ENCODE measurements around the gene PTTG1IP.

DNA sequence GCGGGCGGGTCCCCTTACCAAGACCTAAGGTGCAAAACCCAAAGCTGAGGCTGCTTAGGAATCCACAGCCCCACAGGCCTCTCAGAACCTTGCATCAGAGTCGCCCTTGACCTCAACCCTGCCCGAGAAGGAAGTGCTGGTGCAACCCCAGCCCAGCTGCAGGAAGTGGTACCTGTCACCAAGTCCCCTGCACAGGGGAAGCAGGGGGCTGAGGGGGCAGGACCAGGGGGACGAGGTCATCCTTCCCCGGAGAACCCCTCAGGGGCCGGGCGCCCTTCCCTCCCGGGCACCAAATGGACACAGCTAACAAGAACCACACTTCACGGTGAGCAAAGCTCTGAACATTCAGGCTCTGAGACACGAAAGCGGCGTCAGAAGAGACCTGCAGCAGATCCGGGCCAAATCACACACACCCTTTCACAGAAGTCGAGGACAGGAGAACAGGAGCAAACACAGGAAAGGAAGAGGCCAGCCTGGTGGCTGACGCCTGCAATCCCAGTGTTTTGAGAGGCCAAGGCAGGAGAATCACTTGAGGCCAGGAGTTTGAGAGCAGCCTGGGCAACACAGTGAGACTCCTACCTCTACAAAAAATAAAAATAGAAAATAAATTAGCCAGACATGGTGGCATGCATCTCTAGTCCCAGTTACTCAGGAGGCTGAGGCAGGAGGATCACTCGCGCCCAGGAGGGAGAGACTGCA lies 40.8 kb upstream of the PTTG1IP start:
- TF ChIP-seq ZNF776 (CRISPR knock-in tag; IDR thresholded peaks at IDR 0.05) = no peak
- no peak for TF ChIP-seq SRY (CRISPR knock-in tag; IDR thresholded peaks at IDR 0.05)
- no peak for TF ChIP-seq TP53 (CRISPR knock-in tag; conservative IDR thresholded peaks at IDR 0.05)
- TF ChIP-seq POLR2AphosphoS5 (IDR thresholded peaks at IDR 0.05; ENCODE audit: low read depth, low read length) = no peak
- TF ChIP-seq CREB1 (IDR thresholded peaks at IDR 0.05) = no peak
- no peak for TF ChIP-seq CREB1 (CRISPR knock-in tag; IDR thresholded peaks at IDR 0.05)
- no peak for TF ChIP-seq U2AF2 (IDR thresholded peaks at IDR 0.05; ENCODE audit: low read depth, low read length)
- no peak; the same call in 1 of the 2 replicates for TF ChIP-seq MYC (CRISPR knock-in tag; IDR thresholded peaks at IDR 0.05; ENCODE audit: borderline replicate concordance)
- TF ChIP-seq, protein P1, sequence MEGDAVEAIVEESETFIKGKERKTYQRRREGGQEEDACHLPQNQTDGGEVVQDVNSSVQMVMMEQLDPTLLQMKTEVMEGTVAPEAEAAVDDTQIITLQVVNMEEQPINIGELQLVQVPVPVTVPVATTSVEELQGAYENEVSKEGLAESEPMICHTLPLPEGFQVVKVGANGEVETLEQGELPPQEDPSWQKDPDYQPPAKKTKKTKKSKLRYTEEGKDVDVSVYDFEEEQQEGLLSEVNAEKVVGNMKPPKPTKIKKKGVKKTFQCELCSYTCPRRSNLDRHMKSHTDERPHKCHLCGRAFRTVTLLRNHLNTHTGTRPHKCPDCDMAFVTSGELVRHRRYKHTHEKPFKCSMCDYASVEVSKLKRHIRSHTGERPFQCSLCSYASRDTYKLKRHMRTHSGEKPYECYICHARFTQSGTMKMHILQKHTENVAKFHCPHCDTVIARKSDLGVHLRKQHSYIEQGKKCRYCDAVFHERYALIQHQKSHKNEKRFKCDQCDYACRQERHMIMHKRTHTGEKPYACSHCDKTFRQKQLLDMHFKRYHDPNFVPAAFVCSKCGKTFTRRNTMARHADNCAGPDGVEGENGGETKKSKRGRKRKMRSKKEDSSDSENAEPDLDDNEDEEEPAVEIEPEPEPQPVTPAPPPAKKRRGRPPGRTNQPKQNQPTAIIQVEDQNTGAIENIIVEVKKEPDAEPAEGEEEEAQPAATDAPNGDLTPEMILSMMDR (CRISPR knock-in tag; IDR thresholded peaks at IDR 0.05) = no peak
- TF ChIP-seq TCF7L2 (IDR thresholded peaks at IDR 0.05; ENCODE audit: low read depth, low read length) = no peak
- TF ChIP-seq, protein P2, sequence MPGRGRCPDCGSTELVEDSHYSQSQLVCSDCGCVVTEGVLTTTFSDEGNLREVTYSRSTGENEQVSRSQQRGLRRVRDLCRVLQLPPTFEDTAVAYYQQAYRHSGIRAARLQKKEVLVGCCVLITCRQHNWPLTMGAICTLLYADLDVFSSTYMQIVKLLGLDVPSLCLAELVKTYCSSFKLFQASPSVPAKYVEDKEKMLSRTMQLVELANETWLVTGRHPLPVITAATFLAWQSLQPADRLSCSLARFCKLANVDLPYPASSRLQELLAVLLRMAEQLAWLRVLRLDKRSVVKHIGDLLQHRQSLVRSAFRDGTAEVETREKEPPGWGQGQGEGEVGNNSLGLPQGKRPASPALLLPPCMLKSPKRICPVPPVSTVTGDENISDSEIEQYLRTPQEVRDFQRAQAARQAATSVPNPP (CRISPR knock-in tag; IDR thresholded peaks at IDR 0.05) = no peak
- TF ChIP-seq KDM5B (CRISPR knock-in tag; IDR thresholded peaks at IDR 0.05; ENCODE audit: borderline replicate concordance) = no peak
- TF ChIP-seq, protein P3, sequence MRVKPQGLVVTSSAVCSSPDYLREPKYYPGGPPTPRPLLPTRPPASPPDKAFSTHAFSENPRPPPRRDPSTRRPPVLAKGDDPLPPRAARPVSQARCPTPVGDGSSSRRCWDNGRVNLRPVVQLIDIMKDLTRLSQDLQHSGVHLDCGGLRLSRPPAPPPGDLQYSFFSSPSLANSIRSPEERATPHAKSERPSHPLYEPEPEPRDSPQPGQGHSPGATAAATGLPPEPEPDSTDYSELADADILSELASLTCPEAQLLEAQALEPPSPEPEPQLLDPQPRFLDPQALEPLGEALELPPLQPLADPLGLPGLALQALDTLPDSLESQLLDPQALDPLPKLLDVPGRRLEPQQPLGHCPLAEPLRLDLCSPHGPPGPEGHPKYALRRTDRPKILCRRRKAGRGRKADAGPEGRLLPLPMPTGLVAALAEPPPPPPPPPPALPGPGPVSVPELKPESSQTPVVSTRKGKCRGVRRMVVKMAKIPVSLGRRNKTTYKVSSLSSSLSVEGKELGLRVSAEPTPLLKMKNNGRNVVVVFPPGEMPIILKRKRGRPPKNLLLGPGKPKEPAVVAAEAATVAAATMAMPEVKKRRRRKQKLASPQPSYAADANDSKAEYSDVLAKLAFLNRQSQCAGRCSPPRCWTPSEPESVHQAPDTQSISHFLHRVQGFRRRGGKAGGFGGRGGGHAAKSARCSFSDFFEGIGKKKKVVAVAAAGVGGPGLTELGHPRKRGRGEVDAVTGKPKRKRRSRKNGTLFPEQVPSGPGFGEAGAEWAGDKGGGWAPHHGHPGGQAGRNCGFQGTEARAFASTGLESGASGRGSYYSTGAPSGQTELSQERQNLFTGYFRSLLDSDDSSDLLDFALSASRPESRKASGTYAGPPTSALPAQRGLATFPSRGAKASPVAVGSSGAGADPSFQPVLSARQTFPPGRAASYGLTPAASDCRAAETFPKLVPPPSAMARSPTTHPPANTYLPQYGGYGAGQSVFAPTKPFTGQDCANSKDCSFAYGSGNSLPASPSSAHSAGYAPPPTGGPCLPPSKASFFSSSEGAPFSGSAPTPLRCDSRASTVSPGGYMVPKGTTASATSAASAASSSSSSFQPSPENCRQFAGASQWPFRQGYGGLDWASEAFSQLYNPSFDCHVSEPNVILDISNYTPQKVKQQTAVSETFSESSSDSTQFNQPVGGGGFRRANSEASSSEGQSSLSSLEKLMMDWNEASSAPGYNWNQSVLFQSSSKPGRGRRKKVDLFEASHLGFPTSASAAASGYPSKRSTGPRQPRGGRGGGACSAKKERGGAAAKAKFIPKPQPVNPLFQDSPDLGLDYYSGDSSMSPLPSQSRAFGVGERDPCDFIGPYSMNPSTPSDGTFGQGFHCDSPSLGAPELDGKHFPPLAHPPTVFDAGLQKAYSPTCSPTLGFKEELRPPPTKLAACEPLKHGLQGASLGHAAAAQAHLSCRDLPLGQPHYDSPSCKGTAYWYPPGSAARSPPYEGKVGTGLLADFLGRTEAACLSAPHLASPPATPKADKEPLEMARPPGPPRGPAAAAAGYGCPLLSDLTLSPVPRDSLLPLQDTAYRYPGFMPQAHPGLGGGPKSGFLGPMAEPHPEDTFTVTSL (CRISPR knock-in tag; IDR thresholded peaks at IDR 0.05; ENCODE audit: borderline replicate concordance) = no peak
- TF ChIP-seq, protein P4, sequence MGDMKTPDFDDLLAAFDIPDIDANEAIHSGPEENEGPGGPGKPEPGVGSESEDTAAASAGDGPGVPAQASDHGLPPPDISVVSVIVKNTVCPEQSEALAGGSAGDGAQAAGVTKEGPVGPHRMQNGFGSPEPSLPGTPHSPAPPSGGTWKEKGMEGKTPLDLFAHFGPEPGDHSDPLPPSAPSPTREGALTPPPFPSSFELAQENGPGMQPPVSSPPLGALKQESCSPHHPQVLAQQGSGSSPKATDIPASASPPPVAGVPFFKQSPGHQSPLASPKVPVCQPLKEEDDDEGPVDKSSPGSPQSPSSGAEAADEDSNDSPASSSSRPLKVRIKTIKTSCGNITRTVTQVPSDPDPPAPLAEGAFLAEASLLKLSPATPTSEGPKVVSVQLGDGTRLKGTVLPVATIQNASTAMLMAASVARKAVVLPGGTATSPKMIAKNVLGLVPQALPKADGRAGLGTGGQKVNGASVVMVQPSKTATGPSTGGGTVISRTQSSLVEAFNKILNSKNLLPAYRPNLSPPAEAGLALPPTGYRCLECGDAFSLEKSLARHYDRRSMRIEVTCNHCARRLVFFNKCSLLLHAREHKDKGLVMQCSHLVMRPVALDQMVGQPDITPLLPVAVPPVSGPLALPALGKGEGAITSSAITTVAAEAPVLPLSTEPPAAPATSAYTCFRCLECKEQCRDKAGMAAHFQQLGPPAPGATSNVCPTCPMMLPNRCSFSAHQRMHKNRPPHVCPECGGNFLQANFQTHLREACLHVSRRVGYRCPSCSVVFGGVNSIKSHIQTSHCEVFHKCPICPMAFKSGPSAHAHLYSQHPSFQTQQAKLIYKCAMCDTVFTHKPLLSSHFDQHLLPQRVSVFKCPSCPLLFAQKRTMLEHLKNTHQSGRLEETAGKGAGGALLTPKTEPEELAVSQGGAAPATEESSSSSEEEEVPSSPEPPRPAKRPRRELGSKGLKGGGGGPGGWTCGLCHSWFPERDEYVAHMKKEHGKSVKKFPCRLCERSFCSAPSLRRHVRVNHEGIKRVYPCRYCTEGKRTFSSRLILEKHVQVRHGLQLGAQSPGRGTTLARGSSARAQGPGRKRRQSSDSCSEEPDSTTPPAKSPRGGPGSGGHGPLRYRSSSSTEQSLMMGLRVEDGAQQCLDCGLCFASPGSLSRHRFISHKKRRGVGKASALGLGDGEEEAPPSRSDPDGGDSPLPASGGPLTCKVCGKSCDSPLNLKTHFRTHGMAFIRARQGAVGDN (CRISPR knock-in tag; IDR thresholded peaks at IDR 0.05) = peak; percentile 82

All from HepG2 (cell line).